Gastrocnemius medialis (tissue), 4 donors: ENCODE results near the gene PLEKHH3. TPM values are rescaled to one million over a fixed set of nuclear protein-coding genes. Genes with fewer than 3 reads are reported as not detected.

Experiments used
- ATAC-seq, 2 donors: fragments of 150-250 bp; one replicate each; pipeline ENCODE4 v1.9.1; 2016
- DNase-seq, 2 donors: peaks; one replicate each; pipeline ENCODE4 v3.0.0-alpha.2; 2019
- H3K27ac ChIP-seq, 4 donors: fragments of 200-600 bp; sonication (generic); 1 replicate in 1 of 4; 2 replicates in 3 of 4; pipeline ENCODE4 v1.5.1; 2016 to 2018; ENCODE audit warnings: mild to moderate bottlenecking in 2 of 4, moderate library complexity in 1 of 4
- H3K27me3 ChIP-seq, 3 donors: fragments of 200-600 bp; sonication (generic) in 2 of 3; 1 replicate in 1 of 3; 2 replicates in 2 of 3; pipeline versions ENCODE4 v1.5.1 to v1.6.0; 2016 to 2019; ENCODE audit warnings: mild to moderate bottlenecking in 1 of 3, moderate library complexity in 1 of 3
- H3K36me3 ChIP-seq, 2 donors: fragments of 200-600 bp; sonication (generic) in 1 of 2; one replicate each; pipeline ENCODE4 v1.5.1; 2017 to 2018
- H3K4me1 ChIP-seq, 2 donors: fragments of 200-600 bp; sonication (generic) in 1 of 2; one replicate each; pipeline ENCODE4 v1.5.1; 2016 to 2017; ENCODE audit warnings: mild to moderate bottlenecking in 2 of 2
- H3K4me3 ChIP-seq, 4 donors: fragments of 200-600 bp; sonication (generic) in 3 of 4; 1 replicate in 1 of 4; 2 replicates in 3 of 4; pipeline ENCODE4 v1.5.1; 2016 to 2019; ENCODE audit warnings: mild to moderate bottlenecking in 2 of 4
- H3K9me3 ChIP-seq, 3 donors: fragments of 200-600 bp; sonication (generic) in 2 of 3; 1 replicate in 1 of 3; 2 replicates in 2 of 3; pipeline ENCODE4 v1.5.1; 2016 to 2019
- CTCF ChIP-seq, 5 experiments: fragments of 450-650 bp in 3 of 5; fragments of 200-600 bp in 2 of 5; sonication (generic) in 2 of 5; IDR thresholded peaks in 4 of 5; conservative IDR thresholded peaks in 1 of 5; 1 replicate in 4 of 5; 2 replicates in 1 of 5; pipeline ENCODE4 v1.5.1; 2016 to 2019; ENCODE audit warnings: antibody characterized with exemption in 5 of 5, mild to moderate bottlenecking in 3 of 5, moderate library complexity in 3 of 5
- POLR2A ChIP-seq, 2 donors: fragments of 450-650 bp; IDR thresholded peaks; one replicate each; pipeline ENCODE4 v1.6.1; 2017; ENCODE audit warnings: antibody characterized with exemption in 2 of 2, mild to moderate bottlenecking in 2 of 2, moderate library complexity in 2 of 2
- in situ Hi-C, 4 donors: fragments of 200-750 bp; cut with MboI; loops; one replicate each; pipeline versions ENCODE4 v1.15.0 to v1.8.0; 2017; ENCODE audit warnings: low sequenced_read_pairs in 4 of 4
- intact Hi-C: fragments of 100-400 bp; cut with DNase I; formaldehyde crosslinking; loops from one replicate; pipeline ENCODE4 v1.15.1; 2023; ENCODE audit warnings: low total_unique reads
- total RNA-seq, 4 donors: library from RNA; depleted of rRNA; stranded (reverse); fragments of >200 nt; gene quantifications; one replicate each; pipeline versions ENCODE4 v1.1.0 to v1.2.3, GENCODE V29; 2016

PLEKHH3 gene
- total RNA-seq, 4 donors from 2014 or later = 13.4 to 36.0 (median 31.3) TPM

GRCh38 chr17:42697108-42697811 lies 20.5 kb upstream of the PLEKHH3 start:
- in situ Hi-C loops = loop anchor here in 2 of 4 donors (25.0 kb wide), 1 partner anchor 110 kb away; the partner anchor contains the start of gene PSMC3IP (in 2 of the 2)
- no peaks in the 10 kb centered on the region for H3K4me1 ChIP-seq
- no peak for DNase-seq

GRCh38 chr17:42695500-42695899 lies 18.7 kb upstream of the PLEKHH3 start:
- no peaks in the 10 kb centered on the region for H3K27me3 ChIP-seq
- no peaks in the 10 kb centered on the region for H3K9me3 ChIP-seq
- DNase-seq (no peak), ATAC-seq (no peak)
- no peak overlapping the region for H3K4me3 ChIP-seq
- in situ Hi-C loops (loop anchor here in 2 of 4 donors (25.0 kb wide), 1 partner anchor 108 kb away; the partner anchor contains the start of gene PSMC3IP (in 2 of the 2)), intact Hi-C loops (no loop called here)
- TF ChIP-seq CTCF (IDR thresholded peaks at IDR 0.05 in 4 of 5, conservative IDR thresholded peaks at IDR 0.05 in 1 of 5) = no peak
- no peak for TF ChIP-seq POLR2A (IDR thresholded peaks at IDR 0.05)
- H3K27ac ChIP-seq = no peak overlapping the region
- peaks cover 0 to 17% of the 10 kb centered on the region in 2 donors for H3K36me3 ChIP-seq
- no peaks in the 10 kb centered on the region for H3K4me1 ChIP-seq

More at GRCh38 chr17:42697108-42697811, 20.5 kb upstream of the PLEKHH3 start:
- H3K36me3 ChIP-seq = peaks cover 0 to 35% of the 10 kb centered on the region in 2 donors
- intact Hi-C loops = no loop called here
- no peak for ATAC-seq
- TF ChIP-seq CTCF (IDR thresholded peaks at IDR 0.05 in 4 of 5, conservative IDR thresholded peaks at IDR 0.05 in 1 of 5) (no peak), POLR2A (IDR thresholded peaks at IDR 0.05) (no peak)
- no peak overlapping the region for H3K4me3 ChIP-seq
- H3K9me3 ChIP-seq = no peaks in the 10 kb centered on the region
- no peaks in the 10 kb centered on the region for H3K27me3 ChIP-seq
- H3K27ac ChIP-seq = no peak overlapping the region

- no peak for DNase-seq
Measured at GRCh38 chr17:42694524-42694923, 17.7 kb upstream of the PLEKHH3 start.

GRCh38 chr17:42692489-42692888 lies 15.7 kb upstream of the PLEKHH3 start:
- no peak for DNase-seq
- in situ Hi-C loops = loop anchor here in 2 of 4 donors (25.0 kb wide), 1 partner anchor 105 kb away; the partner anchor contains the start of gene PSMC3IP (in 2 of the 2)
- H3K36me3 ChIP-seq = peaks cover 0 to 11% of the 10 kb centered on the region in 2 donors

More at GRCh38 chr17:42694524-42694923, 17.7 kb upstream of the PLEKHH3 start:
- in situ Hi-C loops (loop anchor here in 2 of 4 donors (25.0 kb wide), 1 partner anchor 107 kb away; the partner anchor contains the start of gene PSMC3IP (in 2 of the 2)), intact Hi-C loops (no loop called here)
- H3K27me3 ChIP-seq = no peaks in the 10 kb centered on the region
- H3K27ac ChIP-seq = no peak overlapping the region
- no peak for ATAC-seq
- H3K4me1 ChIP-seq = no peaks in the 10 kb centered on the region
- H3K36me3 ChIP-seq = peaks cover 0 to 11% of the 10 kb centered on the region in 2 donors
- H3K9me3 ChIP-seq = no peaks in the 10 kb centered on the region
- no peak for TF ChIP-seq CTCF (IDR thresholded peaks at IDR 0.05 in 4 of 5, conservative IDR thresholded peaks at IDR 0.05 in 1 of 5)
- TF ChIP-seq POLR2A (IDR thresholded peaks at IDR 0.05) = no peak
- no peak overlapping the region for H3K4me3 ChIP-seq

More at GRCh38 chr17:42692489-42692888, 15.7 kb upstream of the PLEKHH3 start:
- Histone ChIP-seq H3K4me1 (no peaks in the 10 kb centered on the region), H3K4me3 (no peak overlapping the region), H3K27ac (no peak overlapping the region), H3K27me3 (no peaks in the 10 kb centered on the region), H3K9me3 (no peaks in the 10 kb centered on the region)
- ATAC-seq = no peak
- no peak for TF ChIP-seq POLR2A (IDR thresholded peaks at IDR 0.05)
- no peak for TF ChIP-seq CTCF (IDR thresholded peaks at IDR 0.05 in 4 of 5, conservative IDR thresholded peaks at IDR 0.05 in 1 of 5)
- intact Hi-C loops = no loop called here
